SK-N-MC (cell line): Measurements from ENCODE around the gene FGF16.

ENCODE experiments used
- EZH2 ChIP-seq: fragments of 200-600 bp; sonication (generic); IDR thresholded peaks from one replicate; pipeline ENCODE4 v1.6.1; 2017; ENCODE audit warnings: antibody characterized with exemption
- POLR2AphosphoS5 ChIP-seq: IDR thresholded peaks from 2 replicates; pipeline ENCODE4 v1.6.1; 2012; ENCODE audit warnings: mild to moderate bottlenecking, low read depth, low read length, borderline replicate concordance

GRCh38 chrX:77450996-77451395, 3.8 kb downstream of the FGF16 start:
- TF ChIP-seq POLR2AphosphoS5 = no peak
- no peak for TF ChIP-seq EZH2
